Mononuclear cell (primary cell): Measurements from ENCODE around the gene LY86. TPM values are rescaled to one million over a fixed set of nuclear protein-coding genes. Genes with fewer than 3 reads are reported as not detected.

Experiments
- H3K27me3 ChIP-seq: 2 replicates; pipeline ENCODE4 v1.6.0; 2011; ENCODE audit warnings: low read length, control low read depth; ENCODE audit not compliant: insufficient read depth
- H3K4me1 ChIP-seq: 2 replicates; pipeline ENCODE4 v1.5.1; 2011; ENCODE audit warnings: mild to moderate bottlenecking, low read length, control low read depth; ENCODE audit not compliant: insufficient read depth
- H3K4me3 ChIP-seq: 2 replicates; pipeline ENCODE4 v1.5.1; 2011; ENCODE audit warnings: mild to moderate bottlenecking, low read length, moderate library complexity
- H3K9me3 ChIP-seq: 2 replicates; pipeline ENCODE4 v1.5.1; 2011; ENCODE audit warnings: low read depth, mild to moderate bottlenecking, control low read depth, low read length
- total RNA-seq: library from RNA; depleted of rRNA; stranded (reverse); fragments of >200 nt; gene quantifications from one replicate; pipeline ENCODE4 v1.2.3, GENCODE V29; 2012

Gene LY86
- total RNA-seq, 1 donor = 64.5 TPM

DNA sequence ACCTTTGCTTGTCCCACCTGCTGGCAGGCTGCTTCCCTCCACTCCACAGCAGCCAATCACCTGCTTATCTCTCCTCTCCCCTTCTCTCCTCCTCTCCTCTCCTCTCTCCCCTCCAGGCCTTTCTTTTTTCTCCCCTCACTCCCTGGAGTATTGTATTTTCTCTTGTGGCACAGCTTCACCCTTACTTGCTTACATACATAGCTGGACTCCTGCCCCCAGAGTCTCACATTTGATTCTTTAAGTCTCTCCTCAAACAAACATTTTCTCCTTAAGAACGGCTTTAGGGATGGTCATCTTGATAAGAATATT, 3.6 kb upstream of the LY86 start:
- Histone ChIP-seq H3K4me1 (peaks cover 46% of the 10 kb centered on the region), H3K4me3 (no peak overlapping the region), H3K9me3 (no peaks in the 10 kb centered on the region), H3K27me3 (no peaks in the 10 kb centered on the region)

DNA sequence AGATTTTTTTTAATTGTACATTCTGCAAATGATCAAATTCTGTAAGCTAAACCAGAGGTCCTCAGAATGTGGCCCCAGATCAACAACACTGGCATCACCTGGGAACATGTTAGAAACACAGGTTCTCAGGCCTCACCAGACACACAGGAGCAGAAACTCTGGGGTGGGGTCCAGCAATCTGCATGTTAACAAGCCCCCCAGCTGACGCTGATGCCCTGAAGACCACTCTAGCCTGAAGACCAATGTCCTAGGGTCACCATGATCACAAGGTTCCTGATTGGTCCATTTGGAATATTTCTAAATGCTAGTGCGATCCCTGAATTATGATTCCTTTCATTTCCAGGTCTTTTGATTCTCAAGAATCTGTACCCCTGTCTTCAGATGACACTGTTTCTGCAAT, 2.4 kb upstream of the LY86 start:
- H3K4me1 ChIP-seq = peaks cover 58% of the 10 kb centered on the region
- no peaks in the 10 kb centered on the region for H3K27me3 ChIP-seq
- H3K9me3 ChIP-seq = no peaks in the 10 kb centered on the region
- no peak overlapping the region for H3K4me3 ChIP-seq

DNA sequence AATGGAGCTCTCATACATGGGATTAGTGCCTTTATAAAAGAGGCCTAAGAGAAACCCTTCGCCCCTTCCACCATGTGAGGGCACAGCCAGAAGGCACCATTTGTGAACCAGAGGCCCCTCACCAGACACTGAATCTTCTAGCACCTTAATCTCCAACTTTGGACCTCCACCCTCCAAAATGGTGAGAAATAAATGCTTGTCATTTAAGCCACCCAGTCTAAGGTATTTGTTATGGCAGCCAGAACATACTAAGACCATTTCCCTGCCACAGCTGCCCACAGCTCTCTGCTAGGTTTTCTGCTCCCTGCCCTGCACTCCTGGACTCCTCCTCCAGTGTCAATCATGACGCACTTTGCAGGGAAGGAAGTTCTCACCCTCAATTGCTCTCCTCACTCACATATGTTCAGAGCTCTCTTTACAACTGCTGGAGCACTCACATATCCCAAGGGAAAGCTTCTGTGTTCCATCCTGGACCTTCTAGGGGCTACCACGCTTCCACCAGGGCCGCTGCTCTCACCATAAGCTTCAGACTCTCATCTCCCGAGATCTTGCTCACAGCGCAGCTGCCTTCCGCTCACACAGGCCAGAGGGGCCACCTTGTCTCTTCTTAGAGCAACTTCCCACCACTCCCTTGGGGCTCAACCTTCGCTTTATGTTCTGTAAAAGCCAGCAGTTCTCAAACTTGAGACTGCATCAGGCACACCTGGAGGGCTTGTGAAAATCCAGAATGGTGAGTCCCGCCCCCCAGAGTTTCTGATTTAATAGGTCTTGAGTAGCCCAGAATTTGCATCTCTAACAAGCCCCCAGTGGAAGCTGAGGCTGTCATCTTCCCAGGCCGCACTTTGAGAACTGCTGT, 1.6 kb upstream of the LY86 start:
- no peaks in the 10 kb centered on the region for H3K27me3 ChIP-seq
- no peaks in the 10 kb centered on the region for H3K9me3 ChIP-seq
- peaks cover 66% of the 10 kb centered on the region for H3K4me1 ChIP-seq
- no peak overlapping the region for H3K4me3 ChIP-seq

DNA sequence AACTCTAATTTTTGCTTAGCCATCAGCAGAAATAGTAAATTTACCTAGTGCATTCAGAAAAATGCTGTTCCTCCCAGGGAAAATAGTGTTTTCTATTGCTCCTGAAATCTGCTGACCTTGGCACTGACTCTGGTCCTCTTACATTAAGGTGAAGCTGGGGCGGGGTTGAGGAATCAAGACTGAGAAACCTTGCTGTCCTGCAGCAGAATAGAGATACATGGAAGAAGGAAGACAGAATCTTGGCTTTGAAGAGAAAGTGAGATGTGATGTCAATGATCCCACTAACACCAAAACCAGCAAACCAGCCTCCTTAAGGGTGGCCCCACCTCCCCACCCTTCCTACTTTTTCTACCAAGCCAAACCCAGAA, 840 bp upstream of the LY86 start:
- Histone ChIP-seq H3K27me3 (no peaks in the 10 kb centered on the region), H3K4me3 (no peak overlapping the region), H3K4me1 (peaks cover 73% of the 10 kb centered on the region), H3K9me3 (no peaks in the 10 kb centered on the region)

DNA sequence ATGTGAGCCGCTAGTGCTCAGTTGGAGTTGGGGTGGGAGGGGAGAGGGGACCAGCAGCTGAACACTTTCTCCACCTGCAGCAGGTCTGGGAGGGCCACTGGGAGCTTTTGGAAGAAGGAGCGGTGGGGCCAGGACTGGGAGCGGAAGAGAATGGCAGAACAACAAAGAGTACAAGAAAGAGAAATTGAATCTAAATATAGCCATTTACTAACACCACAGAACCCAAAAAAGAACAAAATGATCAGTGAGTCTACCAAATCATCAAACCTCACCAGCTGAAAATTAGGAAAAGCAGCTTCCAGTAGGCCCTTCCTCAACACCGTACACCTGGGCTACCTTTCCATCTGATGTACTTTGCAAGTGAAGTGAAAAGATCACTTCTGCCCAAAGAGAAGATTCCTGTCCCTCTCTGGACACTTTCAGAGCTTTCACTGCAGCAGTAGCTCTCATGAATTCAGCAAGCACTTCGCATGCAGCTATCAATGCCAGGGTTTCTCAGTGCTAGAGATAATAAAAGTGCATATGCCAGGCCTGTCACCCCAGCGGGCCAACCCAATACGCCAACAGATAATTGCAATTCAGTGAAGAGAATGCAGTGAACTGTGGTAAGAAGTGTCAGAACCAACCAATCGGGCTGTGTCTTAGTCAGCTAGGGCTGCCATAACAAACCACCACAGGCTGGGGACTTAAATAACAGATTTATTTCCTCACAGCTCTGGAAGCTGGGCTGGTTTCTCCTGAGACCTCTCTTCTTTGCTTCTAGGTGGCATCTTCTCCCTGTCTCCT, 597 bp downstream of the LY86 start:
- H3K9me3 ChIP-seq = no peaks in the 10 kb centered on the region
- peak overlapping the region; percentile 50 for H3K4me3 ChIP-seq
- no peaks in the 10 kb centered on the region for H3K27me3 ChIP-seq
- H3K4me1 ChIP-seq = peaks cover 84% of the 10 kb centered on the region

DNA sequence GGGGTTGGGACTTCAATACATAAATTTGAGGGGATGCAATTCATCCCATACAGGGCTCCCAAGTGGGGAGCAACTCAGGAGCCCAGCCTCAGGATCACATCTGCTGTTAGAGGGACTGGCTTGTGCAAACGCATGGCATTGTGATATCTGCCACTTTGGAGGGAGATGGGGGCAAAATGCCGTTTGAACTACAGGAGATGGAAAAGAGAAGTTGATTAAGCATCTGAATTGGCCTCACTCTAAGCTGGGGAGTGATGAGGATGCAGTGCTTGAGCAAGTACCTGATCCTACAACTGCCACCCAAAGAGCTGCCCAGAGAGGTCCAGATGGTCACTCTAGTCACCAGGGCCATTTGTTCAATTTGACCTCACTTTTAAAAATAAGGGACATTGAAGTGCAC, 2.0 kb downstream of the LY86 start:
- H3K4me1 ChIP-seq = peaks cover 92% of the 10 kb centered on the region
- no peaks in the 10 kb centered on the region for H3K27me3 ChIP-seq
- no peak overlapping the region for H3K4me3 ChIP-seq
- no peaks in the 10 kb centered on the region for H3K9me3 ChIP-seq

GRCh38 chr6:6591778-6592465, 3.4 kb downstream of the LY86 start:
- H3K4me3 ChIP-seq = no peak overlapping the region

DNA sequence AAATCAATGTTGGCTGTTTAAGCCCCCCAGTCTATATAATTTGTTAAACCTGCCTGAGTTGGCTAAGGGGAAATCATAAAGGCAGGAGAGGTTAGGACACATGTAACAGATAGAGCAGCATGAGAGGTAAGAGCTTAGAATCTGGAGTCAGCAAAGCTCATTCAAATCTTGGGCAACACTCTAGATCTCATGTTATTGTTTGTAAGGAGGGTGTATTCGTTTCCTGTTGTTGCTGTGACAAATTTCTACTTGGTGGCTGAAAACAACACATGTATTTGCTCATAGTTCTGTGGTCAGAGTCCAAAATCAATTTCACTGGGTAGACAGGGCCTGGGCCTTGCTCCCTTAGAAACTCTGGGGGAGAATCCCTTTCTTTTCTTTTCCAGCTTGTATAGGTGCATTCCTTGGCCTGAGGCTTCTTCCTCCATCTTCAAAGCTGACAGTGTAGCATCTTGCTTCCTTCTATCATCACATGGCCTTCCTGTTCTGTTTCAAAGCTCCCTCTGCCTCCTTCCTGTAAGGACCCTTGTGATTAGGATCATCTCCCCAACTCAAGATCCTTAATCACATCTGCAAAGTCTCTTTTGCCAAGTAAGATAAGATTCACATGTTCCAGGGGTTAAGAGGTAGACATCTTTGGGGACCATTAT, 4.4 kb downstream of the LY86 start:
- Histone ChIP-seq H3K9me3 (no peaks in the 10 kb centered on the region), H3K4me1 (peaks cover 95% of the 10 kb centered on the region), H3K4me3 (no peak overlapping the region)

More at GRCh38 chr6:6591778-6592465, 3.4 kb downstream of the LY86 start:
- Histone ChIP-seq H3K27me3 (no peaks in the 10 kb centered on the region), H3K4me1 (peaks cover 97% of the 10 kb centered on the region), H3K9me3 (no peaks in the 10 kb centered on the region)

DNA sequence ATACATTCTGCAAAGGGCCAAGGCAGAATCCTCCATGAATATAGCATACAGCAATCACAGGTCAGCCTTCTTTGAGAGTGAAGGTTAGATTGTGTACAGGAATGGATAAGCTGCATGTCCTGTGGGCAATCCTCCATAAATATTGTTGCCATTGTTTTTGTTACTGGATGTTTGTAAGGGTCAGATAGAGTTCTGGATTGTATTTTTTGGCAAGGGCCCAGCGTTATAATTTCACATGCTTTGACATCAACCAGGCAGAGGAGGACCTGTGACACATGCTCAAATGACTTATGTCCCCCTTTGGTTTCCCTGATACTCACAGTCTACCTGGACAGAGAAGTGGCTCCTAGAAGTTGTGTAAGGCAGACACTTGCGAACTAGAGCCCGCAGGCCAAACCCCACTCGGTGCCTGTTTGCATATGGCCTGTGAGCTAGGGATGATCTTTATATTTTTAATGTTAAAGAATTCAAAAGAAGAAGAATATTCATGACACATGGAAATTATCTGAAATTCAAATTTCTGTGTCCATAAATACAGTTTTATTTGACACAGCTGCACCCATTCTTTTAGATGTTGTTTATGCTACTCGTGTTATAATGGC, 5.4 kb downstream of the LY86 start:
- peaks cover 84% of the 10 kb centered on the region for H3K4me1 ChIP-seq

More for the DNA sequence above, 4.4 kb downstream of the LY86 start:
- no peaks in the 10 kb centered on the region for H3K27me3 ChIP-seq

GRCh38 chr6:6595025-6595424, 6.5 kb downstream of the LY86 start:
- Histone ChIP-seq H3K9me3 (no peaks in the 10 kb centered on the region), H3K27me3 (no peaks in the 10 kb centered on the region), H3K4me1 (peaks cover 79% of the 10 kb centered on the region), H3K4me3 (no peak overlapping the region)

More for the DNA sequence above, 5.4 kb downstream of the LY86 start:
- Histone ChIP-seq H3K4me3 (no peak overlapping the region), H3K9me3 (no peaks in the 10 kb centered on the region), H3K27me3 (no peaks in the 10 kb centered on the region)

- H3K4me1 ChIP-seq = peaks cover 70% of the 10 kb centered on the region
- H3K4me3 ChIP-seq = no peak overlapping the region
- no peaks in the 10 kb centered on the region for H3K27me3 ChIP-seq
- no peaks in the 10 kb centered on the region for H3K9me3 ChIP-seq
These were observed 7.4 kb downstream of the LY86 start for GRCh38 chr6:6595952-6596351.

GRCh38 chr6:6596529-6597328, 8.2 kb downstream of the LY86 start:
- no peaks in the 10 kb centered on the region for H3K9me3 ChIP-seq
- H3K4me1 ChIP-seq = peaks cover 66% of the 10 kb centered on the region
- no peaks in the 10 kb centered on the region for H3K27me3 ChIP-seq
- no peak overlapping the region for H3K4me3 ChIP-seq

DNA sequence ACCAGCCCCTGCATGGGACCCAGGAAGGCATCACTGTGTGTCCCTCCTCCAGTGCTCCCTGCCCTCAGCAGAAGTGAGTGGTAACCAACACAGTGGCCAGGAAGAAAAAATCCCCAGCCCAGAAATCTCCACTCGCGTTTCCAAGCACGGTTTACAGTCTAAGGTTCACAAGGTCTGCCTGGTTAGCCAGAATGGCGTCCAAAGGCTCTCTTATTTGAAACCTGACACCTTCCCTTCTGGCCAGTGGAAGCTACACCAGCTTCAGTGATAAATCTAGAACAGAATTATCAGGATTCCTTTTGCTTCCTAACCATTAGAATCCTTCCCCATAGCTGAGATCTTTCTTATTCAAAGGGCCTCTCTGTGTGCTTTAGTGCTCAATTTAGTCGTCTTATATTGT, 9.2 kb downstream of the LY86 start:
- H3K4me3 ChIP-seq = no peak overlapping the region
- H3K27me3 ChIP-seq = no peaks in the 10 kb centered on the region
- no peaks in the 10 kb centered on the region for H3K9me3 ChIP-seq
- peaks cover 57% of the 10 kb centered on the region for H3K4me1 ChIP-seq

- peaks cover 10% of the 10 kb centered on the region for H3K9me3 ChIP-seq
- H3K4me3 ChIP-seq = no peak overlapping the region
- H3K4me1 ChIP-seq = peaks cover 39% of the 10 kb centered on the region
- no peaks in the 10 kb centered on the region for H3K27me3 ChIP-seq
These were observed 11.0 kb downstream of the LY86 start for GRCh38 chr6:6599468-6599873.
